ENCODE data around the gene BCR.
A peak's percentile ranks its signal among the peaks of the same experiment; 100 is the strongest.

Gene BCR

DNA sequence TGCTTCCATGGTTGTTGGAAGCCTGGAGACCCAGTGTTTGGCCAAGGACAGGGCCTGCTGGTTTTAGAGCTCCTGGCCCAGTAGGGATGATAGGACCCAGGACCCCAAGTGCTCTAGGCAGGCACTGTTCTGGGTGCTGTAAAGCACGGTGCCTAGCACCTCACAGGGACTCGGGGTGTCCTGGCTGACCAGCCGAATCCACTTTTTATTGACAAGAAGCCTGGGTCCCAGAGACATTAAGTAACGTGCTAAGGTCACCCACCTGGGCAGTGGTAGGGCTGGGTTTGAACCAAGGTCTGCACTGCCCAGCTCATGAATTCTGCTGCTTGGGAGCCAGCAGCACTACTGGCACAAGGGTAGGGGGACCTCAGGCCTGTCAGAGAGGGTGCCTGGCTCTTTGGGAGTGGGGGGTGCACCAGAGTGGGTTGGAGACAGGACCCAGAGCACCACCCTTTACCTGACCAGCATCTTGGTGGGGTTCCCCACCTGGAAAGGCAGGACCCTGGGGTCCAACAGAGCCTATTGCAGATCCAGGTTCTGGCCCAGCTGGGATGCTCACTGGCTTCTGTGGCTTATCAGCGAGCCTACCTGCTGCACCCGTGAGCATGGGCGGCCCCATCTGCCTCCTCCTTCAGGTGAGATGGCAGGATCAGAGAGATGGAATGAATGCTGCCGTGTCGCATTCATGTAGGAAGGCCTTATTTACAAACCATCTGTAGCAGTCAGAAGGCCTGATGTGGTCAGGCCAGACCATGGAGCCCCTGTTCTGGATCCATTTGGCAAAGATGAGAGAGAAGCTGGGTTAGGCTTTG lies 52.0 kb downstream of the BCR start:
- DNase-seq = no peak

DNA sequence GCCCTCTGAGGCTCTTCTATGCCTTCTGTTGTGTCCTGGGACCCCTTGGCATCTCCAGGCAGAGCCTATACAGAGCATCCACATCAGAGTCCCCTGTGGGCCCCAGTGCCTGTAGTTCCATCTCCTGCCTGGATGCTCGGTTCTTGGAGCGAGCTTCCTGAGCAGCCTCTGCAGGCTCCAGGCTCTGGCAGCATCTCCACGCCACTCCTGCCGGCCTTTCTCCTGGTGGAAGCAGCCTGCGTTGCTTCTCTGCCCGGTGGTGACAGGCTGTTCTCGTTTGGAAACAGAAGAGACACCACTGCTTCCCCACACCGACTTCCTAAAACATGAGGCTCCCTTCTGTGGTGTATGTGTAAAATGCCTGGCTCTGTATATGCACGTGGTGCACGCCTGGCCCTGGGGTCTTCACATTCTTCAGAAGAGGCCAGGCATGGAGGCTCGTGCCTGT lies 52.8 kb downstream of the BCR start:
- peak; percentile 69 for DNase-seq

DNA sequence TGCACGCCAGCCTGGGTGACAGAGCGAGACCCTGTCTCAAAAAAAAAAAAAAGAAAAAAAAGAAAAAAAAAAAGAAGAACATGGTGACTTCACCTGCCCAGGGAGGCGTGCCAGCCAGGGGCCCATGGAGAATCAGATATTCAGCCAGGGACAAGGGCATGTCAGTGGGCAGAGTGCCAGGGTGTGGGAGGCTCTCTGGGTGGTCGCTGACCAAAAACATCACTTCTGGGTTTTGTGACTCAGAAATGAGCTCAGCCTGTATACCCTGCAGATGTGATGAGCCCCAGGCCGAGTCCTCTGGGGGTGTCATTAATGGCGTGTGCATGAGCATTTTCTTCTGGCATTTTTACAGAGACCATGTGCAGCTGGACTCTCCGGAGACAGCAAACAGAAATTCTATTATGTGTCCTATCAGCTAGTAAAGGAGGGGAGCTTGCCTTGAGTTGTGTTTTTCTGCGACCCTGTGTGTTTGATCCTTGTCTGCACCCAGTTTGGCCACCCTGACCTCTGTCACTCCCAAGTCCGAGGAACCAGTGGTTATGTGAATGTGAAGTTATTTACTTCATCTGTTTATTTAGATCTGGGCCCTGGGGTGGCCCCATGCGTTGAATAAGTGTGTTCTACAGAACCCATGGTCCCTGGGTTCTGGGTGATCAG lies 53.6 kb downstream of the BCR start:
- DNase-seq = peak; percentile 71

DNA sequence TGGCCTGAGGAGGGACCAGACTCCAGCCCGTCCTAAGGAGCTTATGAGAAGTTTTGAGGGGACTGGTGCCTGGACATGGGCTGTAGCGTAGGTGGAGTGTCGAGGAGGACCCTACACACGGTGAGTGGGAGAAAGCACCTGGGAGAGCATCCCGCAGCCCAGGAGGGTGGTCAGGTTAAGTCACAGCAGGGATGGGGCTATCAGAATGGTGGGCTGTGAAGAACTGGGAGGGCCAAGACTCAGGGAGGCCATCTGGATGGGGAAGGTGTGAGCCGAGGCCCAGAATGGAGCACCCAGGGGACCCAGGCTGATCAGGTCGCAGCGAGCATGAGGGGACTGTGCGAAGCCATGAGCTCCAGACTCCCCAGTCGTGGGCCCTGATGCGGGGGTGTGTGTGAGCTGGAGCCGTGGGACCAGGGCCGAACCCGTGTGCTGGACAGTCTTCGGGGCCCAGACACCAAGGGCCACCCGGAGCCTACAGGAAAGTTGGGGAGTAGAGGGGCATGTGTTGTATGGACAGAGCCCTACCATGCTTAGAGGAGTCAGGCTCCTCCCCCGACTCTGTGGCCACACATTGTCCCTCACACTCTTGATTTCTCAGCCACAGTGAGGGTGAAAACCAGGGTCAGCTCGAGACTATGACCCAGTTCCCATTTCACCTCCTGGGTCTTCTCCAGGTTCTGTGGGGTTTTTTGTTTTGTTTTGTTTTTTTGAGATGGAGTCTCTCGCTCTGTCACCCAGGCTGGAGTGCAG lies 54.3 kb downstream of the BCR start:
- DNase-seq = peak; percentile 21

DNA sequence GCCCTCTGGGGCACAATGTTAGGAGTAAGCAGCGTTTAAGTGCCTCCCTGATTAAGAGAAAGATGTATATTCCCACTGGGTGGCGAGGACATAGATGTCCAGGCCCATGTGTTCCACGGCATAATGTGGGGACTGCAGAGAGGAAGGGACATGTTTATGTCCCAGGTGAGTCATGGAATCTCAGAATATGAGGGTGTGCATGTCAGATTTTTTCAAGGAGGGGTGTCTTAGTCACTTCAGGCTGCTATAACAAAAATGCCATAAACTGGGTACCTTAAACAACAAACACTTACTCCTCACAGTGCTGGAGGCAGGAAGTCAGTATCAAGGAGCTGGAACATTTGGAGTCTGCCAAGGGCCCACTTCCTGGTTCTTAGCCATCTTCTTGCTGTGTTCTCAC lies 55.1 kb downstream of the BCR start:
- no peak for DNase-seq

DNA sequence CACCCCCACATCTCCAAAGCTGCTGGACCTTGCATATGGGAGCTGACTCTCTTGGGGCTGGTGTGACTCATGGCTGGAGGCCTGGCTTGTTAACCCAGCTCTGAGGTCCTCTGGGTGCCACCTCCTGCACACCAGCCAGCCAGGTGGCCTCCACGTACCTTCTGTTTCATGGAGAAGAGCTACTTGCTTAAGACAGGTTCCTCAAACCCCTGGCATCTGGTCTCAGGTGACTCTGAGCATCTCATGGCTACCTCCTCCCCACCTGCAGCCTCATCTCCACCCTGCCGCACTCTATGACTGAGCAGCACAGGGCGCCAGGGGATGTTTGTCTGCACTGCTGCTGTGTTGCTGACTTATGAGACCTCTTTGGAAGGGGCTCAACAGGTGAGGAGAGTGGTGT lies 55.7 kb downstream of the BCR start:
- no peak for DNase-seq

DNA sequence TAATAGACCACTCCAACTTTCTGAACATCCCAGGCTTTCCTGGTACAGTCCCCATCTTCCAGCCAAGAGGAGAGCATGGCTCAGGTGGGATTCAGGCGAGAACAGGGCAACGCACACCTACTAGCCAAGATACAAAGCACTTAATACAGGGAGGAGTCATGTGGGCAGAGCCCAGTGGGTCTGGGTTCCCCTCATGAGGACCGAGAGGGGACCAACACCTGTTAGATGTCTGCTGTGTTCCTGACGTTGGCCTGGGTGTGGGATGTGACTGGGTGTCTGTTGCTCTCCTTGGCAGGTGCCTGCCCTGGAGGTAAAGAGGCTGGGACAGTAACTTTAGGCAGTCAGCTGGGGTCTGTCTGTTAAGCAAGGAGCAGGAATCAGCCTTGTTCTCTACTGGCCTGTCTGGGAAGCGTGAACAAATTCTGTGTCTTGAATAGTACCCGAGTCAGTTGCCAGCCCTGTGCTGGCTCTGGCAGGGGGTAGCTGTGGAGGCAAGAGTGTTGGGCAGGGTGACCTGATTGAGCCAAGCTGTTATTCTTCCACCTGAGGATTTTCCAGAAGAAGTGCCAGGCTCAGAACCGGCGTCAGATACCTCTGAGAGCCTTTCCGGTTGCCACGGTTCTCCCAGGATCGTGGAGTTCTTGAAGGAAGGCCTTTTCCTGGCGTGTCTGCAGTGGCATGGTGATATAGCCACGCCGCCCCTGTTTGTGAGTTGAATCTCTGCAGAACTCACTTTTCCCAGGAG lies 56.3 kb downstream of the BCR start:
- DNase-seq = no peak

DNA sequence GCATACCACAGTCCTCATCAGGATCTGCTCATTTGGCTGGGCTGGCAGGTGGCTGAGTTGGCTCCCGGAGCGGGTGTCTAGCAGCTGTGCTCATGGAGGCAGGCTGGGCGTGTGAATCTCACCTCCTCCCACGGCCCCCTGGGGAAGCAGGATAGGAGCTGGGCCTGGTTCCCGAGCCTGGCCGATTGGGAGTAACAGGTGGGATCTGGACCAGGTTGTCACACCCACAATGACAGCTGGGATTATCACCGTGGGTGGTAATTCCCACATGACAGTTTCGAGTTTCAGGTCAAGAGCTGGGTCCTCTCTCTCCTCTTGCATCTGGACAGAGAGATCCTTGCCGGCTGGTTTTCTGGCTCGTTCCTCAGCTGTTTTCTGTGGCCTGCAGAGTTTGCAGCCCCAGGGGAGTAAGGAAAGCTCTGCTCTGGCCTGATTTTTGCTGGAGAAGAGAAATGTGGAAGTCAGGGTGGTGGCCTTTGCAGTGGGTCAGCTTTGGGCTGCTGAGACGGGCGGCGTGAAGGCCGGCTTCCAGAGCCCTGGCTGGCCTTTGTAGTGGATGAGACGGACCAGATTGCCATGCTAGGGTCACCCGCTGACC lies 57.0 kb downstream of the BCR start:
- peak; percentile 93 for DNase-seq

DNA sequence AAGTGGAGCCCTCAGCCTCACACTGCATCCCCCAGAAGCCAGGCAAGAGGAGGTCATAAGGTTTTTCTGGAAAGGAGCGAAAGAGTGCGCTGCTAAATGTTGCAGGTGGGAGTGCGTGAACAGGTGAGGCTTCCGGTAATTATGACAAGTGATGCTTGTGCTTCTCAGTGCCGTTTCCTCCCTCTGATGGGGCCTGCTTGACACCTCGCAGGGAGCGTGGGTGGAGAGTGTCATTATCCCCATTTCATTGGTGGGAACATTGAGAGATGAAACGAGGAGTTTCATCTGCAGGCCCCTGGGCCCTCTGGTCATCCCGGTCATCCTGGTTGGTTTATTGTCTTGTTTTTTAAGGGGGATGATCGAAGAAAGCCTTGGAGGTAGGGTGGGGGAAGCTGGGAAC lies 57.5 kb downstream of the BCR start:
- DNase-seq = no peak

DNA sequence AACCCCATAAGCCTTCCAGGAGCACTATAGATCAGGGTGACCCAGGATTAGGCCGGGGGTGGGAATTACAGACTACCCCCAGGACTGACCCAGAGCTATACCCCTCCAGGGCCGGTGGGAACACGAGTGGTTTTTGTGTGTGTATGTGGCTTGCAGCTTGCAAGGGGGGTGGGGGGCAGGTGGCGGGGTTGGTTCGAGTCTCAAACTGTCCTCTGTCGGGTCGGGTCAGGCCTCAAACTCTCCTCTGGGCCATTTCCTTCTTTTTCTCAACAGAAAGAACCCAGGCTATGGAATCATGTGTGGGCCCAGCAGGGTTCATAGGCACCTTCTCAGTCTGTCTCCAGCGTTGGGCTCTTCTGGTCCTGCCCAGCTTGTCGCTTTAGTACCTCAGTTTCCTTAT lies 58.4 kb downstream of the BCR start:
- DNase-seq = no peak

DNA sequence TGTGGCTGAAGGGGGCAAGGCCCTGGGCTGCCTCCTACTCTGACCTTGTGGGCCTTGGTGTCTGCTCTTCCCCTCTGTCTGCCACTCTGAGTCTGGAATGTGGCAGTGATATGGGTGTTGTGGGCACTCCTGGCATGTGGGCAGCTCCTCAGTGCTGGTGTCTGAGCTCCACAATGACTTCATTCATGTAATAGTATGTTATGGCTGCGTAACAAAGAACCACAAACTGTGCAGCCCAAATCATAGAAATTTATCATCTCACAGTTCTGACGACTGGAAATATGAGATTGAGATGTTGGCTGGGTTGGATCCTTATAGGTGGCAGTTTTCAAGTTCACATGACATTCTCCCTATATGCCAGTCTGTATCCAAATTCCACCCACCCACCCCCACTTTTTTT lies 59.1 kb downstream of the BCR start:
- DNase-seq = no peak

DNA sequence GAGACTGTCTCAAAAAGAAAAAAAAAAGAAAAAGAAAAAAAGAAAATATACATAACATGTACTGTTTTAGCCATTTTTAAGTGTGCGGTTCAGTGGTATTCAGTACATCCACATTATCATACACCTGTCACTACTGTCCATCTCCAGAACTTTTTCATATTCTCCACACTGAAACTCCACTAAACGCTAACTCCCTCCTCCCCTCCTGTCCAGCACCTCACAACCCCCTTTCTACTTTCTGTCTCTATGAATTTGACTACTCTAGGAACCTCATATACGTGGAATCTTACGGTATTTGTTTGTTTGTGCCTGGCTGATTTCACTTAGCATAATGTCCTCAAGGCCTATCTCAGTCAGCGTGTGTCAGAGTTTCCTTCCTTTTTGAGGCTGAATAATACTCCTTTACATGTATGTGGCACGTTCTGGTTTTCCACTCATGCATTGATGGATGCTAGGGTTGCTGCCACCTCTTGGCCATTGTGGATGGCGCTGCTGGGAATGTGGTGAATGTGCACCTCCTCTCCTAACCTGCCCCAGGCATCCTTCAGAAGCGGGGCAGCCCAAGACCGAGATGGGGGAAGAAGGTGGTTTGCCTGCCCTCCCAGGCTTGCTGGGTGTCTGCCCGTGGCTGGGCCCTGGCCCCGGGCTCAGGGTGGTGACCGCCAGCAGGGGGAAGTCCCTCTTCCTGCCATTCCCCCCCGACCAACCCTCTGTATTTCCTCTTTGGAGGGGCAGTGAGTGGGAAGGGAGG lies 60.5 kb downstream of the BCR start:
- no peak for DNase-seq

DNA sequence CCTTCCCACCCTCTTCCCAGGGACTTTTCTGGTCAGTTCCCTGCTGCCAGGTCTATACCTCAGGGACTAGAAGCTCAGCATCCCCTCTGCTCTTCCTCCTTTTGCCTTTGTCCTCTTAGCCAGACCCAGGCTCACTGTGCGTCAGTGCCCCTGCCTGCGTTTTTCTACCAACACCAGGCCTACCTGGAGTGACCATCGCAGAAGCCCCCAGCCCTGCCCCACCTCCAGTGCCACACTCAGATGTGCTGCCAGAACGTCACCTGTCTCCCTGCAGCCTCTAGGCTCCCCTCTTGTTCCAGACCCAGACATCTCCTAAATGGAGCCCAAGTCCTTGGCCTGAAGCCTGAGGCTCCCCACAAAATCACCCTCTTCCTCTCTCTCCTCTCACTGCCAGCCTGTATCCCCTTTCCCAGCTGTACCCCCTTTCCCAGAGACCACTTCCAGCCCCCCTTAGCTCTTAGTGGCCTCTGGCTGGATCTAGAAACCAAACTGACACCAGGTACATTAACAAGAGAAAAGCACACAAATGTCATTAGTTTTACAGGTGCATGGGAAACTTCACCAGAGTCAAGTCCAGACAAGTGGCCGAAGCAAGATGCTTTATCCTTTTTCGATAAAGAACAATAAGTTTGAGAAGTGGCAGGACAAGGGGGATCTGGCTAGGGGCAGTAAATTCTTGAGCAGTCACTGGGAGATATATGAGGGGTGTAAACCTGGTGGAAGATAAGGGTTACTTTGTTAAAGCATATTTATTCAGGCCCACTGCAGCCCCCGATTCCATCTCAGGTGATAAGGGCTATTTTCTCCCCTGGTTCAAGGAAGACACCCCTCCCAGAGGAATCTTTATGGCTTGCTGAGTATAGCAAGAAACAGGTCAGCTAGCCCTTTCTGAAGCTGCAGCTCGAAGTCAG lies 61.5 kb downstream of the BCR start:
- no peak for DNase-seq

DNA sequence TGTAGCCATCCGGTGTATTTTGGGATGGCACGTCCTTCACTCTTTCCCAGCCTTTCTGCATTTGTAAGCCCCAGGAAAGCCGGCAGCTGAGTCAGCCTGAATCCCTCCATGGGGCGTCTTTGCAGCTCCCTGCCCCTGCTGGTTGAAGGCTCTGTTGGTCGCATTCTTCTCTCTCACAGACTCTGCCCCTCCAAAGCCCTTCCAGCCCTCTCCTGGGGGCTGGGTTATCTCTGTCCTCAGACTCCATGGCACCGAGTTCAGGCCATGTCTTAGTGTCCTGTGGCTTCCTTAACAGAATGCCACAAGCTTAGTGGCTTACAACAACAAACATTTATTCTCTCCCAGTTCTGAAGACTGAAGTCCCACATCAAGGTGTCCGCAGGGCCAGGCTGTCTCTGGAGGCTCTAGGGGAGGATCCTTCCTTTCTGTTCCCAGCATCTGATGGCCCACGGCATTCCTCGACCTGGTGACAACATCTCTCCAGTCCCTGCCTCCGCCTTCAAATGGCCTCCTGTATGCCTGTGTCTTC lies 62.2 kb downstream of the BCR start:
- DNase-seq = peak; percentile 22

DNA sequence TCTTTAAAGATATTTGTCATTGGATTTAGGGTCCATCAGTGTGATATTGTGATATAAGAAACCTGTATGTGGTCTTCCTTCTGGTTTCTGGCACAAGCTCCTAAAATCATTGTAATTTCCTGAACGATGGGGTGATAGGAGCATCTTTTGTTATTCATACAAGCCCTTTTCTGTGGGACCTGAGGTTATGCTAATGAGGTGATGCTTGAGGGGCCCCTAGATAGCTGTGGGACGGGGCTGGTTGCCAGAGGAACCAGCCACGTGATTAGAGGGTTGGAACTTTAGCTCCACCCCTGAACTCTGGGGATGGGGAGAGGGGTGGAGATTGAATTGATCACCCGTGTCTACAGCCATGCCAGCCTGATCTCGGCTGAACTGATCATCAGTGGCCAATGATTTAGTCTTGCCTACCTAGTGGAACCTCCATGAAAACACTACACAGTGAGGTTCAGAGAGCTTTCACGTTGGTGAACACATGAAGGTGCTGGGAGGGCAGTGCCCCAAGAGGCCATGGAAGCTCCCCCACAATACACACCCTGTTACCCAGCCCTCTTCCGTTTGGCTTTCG lies 62.8 kb downstream of the BCR start:
- DNase-seq = peak; percentile 22

DNA sequence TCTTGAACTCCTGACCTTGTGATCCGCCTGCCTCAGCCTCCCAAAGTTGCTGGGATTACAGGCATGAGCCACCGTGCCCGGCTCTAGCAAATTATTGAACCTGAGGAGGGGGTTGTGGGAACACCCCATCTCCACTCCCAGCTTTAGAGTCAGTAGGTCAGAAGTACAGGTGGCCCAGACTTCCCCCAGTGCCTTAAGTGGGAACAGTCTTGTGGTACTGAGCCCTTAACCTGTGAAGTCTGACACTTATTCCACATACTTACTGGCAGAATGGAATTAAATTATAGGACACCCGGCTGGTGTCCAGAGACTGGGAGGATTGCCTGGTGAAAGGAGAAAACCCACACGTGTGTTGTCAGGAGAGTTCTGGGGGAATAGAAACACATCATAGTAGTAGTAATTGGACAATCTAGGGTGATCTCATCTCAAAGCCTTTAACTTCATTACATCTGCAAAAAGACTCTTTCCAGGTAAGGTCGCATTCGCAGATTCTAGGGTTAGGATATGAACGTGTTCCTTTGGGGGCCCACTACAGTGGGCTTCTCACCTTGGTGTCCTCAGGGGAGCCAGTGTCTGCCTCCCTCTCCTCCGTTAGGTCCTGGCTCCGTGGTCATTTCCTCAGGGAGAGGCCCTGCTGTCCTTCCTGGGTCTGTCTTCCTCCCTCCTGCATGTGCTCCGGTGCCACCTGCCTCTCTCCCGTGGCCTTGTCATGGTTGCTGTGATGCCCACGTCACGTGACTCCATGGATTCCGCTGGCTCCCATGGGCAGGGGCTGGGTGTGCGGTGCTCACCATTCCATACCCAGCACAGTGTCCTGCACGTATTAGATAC lies 63.8 kb downstream of the BCR start:
- DNase-seq = no peak

DNA sequence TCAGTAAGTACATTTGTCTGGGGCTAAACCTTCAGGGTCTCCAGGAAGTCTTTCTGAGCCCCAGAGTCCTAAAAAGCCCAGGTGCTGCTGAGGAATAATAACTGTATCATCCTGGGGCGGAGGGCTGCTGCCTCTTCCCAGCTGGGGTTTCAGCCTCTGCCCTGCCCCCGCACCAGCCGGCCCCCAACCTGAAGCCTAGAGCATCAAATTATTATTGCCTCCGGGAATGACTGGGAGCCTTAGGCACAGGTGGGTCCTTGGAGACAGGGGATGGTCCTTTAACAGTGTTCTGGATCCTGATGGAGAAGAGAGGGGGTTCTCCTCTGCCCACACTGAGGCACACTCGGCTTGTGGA lies 64.4 kb downstream of the BCR start:
- DNase-seq = no peak

DNA sequence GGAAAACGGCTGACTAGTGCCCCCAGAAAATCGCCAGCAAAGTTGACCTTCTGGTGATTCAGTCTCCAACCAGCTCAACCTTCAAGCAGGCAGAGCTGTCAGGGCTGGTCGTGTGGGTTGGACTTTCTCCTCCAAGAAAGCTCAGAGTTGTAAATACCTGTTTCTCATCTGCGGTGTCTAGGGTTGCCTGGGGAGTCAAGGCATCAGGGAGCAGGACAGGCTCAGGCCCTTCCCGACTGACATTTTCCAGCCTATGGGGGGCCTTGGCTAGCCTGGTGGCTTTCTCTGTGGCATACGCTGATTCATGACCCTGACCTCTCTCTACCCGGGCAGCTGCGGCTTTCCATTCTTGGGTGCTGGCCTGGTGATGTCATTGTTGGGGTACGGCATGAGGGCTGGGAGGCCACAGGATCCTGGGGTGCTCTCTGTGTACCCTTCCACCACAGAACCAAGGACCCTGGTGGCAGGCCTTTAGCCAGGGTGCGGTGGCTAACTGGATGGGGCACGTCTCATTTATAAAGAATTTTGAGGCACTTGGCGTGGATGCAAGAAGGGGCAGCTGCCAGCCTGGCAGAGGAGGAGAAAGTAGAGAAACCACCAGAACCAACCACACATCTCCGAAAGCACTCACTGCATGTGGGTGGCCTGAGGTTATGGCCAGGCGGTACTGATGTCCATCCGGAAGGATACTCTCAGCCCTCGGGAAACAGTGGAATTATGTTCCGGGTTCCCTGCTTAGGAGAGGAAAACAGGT lies 64.9 kb downstream of the BCR start:
- no peak for DNase-seq

DNA sequence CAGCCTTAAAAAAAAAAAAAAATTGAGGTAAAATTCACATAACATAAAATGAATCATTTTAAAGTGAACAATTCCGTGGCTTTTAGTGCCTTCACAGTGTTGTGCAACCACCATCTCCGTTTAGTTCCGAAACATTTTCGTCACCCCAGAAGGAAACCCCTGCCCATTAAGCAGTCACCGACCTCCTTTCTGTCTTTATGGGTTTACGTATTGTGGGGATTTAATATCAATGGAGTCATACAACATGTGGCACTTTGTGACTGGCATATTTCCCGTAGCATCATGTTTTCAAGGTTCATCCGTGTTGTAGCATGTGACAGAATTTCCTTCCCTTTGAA lies 65.5 kb downstream of the BCR start:
- no peak for DNase-seq

All from right hindlimb (tissue), 1 donor.